ENCODE data around the gene TRAF2.

TRAF2 gene

DNA sequence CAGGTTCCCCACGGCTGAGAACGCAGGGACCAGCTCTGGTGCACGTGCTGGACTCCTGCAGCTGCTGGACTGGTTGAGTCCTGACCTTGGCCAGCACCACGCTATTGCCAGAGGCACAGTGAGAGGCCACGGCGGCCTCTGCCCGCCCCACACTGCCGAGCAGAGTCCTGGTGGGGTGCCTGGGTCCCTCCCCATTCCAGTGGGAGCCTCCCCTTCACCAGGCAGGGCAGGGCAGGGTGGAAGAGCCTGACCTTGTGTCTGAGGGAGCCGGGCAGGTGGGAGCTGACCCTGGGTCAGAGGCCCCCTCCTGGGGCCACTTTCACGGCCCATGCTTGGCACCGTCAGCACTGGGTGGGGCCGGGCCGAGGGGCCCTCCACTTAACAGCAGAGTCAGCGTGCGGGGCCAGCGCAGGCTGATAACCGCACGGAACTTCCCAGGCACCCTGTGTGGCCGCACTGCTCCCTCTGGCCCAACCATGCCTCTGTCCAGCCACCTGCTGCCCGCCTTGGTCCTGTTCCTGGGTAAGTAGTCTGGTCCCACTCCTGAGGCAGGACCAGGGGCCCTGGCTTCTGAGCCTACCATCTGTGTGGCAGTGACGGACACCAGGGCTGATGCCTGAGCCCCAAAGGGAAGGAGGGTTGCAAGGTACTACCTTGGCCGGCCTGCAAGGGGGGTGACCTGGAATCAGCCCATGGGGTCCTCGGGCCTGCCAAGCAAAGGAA, 34.2 kb upstream of the TRAF2 start, which contains the start of gene MAMDC4:
Gene MAMDC4 (plus strand): TSS at position 406 of the 723 bp plus-strand sequence. CDS start 71 bp downstream, at position 477.
- Histone ChIP-seq H3K79me2 (no peaks in the 10 kb centered on the region), H3K9ac (no peak within 1 kb of the TSS)

DNA sequence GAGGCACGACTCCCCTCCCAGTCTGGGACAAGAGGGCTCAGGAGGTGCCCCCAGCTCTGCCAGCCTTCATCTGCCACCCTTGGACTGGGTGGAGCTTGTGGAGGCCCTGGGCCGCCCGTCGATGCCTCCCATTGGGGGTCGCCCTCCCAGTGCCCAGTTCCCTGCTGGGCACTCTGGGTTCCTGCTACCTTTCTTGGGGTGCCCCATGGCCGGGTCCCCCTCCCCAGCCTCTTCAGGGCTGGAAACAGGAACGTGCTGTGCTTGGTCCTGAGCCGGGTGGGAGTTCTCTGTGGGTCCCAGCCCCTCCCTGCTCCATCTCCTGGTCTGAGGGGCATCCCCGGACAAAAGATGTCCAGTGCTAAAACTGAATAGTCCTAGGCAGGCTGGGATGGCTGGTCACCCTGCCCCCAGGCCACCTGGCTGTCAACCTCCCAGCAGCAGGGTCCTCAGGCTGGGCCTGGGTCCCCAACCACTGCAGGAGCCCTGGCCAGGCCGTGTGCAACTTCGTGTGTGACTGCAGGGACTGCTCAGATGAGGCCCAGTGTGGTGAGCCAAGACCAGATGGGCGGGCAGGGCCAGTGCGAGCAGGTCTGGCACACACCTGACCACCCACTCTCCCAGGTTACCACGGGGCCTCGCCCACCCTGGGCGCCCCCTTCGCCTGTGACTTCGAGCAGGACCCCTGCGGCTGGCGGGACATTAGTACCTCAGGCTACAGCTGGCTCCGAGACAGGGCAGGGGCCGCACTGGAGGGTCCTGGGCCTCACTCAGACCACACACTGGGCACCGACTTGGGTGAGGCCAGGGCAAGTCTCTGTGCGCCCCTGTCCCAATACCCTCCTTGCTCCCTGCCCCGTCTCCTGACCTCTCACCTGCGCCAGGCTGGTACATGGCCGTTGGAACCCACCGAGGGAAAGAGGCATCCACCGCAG, 33.4 kb upstream of the TRAF2 start:
- Histone ChIP-seq H3K27me3 (ENCODE audit: control insufficient read depth, insufficient read depth, low read length) (no peaks in the 10 kb centered on the region), H3K79me2 (no peaks in the 10 kb centered on the region), H2AFZ (no peak overlapping the region), H3K36me3 (ENCODE audit: control insufficient read depth, insufficient read depth, low read length) (no peaks in the 10 kb centered on the region), H3K9me3 (ENCODE audit: control insufficient read depth, low read length) (no peaks in the 10 kb centered on the region), H3K4me1 (peaks cover 4% of the 10 kb centered on the region), H3K4me3 (ENCODE audit: low read depth, low read length) (no peak overlapping the region), H3K27ac (no peak overlapping the region), H3K9ac (no peak overlapping the region), H3K4me2 (ENCODE audit: low read length) (no peak overlapping the region)
- TF ChIP-seq, protein P1, sequence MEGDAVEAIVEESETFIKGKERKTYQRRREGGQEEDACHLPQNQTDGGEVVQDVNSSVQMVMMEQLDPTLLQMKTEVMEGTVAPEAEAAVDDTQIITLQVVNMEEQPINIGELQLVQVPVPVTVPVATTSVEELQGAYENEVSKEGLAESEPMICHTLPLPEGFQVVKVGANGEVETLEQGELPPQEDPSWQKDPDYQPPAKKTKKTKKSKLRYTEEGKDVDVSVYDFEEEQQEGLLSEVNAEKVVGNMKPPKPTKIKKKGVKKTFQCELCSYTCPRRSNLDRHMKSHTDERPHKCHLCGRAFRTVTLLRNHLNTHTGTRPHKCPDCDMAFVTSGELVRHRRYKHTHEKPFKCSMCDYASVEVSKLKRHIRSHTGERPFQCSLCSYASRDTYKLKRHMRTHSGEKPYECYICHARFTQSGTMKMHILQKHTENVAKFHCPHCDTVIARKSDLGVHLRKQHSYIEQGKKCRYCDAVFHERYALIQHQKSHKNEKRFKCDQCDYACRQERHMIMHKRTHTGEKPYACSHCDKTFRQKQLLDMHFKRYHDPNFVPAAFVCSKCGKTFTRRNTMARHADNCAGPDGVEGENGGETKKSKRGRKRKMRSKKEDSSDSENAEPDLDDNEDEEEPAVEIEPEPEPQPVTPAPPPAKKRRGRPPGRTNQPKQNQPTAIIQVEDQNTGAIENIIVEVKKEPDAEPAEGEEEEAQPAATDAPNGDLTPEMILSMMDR (IDR thresholded peaks at IDR 0.05): no peak

More for the DNA sequence above, 34.2 kb upstream of the TRAF2 start, which contains the start of gene MAMDC4:
- TF ChIP-seq, protein P1 (IDR thresholded peaks at IDR 0.05): no peak
- no peaks in the 10 kb centered on the region for H3K9me3 ChIP-seq (ENCODE audit: control insufficient read depth, low read length)
- no peaks in the 10 kb centered on the region for H3K27me3 ChIP-seq (ENCODE audit: control insufficient read depth, insufficient read depth, low read length)
- no peak within 1 kb of the TSS for H2AFZ ChIP-seq
- peaks cover 5% of the 10 kb centered on the region for H3K4me1 ChIP-seq
- H3K4me2 ChIP-seq (ENCODE audit: low read length): no peak within 1 kb of the TSS
- no peak within 1 kb of the TSS for H3K27ac ChIP-seq
- H3K4me3 ChIP-seq (ENCODE audit: low read depth, low read length): no peak within 1 kb of the TSS
- H3K36me3 ChIP-seq (ENCODE audit: control insufficient read depth, insufficient read depth, low read length): no peaks in the 10 kb centered on the region

DNA sequence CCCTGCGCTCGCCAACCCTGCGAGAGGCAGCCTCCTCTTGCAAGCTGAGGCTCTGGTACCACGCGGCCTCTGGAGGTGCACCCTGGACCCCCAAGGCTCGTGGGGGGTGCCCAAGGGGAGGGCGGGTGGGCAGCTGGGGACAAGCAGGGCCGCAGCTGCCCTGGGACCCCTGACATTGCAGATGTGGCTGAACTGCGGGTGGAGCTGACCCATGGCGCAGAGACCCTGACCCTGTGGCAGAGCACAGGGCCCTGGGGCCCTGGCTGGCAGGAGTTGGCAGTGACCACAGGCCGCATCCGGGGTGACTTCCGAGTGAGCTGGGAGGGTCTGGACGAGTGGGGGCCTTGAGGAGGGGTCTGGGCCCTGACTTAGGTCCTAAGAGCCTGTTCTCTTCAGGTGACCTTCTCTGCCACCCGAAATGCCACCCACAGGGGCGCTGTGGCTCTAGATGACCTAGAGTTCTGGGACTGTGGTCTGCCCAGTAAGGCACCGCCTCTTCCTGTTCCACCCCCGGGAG, 32.7 kb upstream of the TRAF2 start:
- H3K4me3 ChIP-seq (ENCODE audit: low read depth, low read length): no peak overlapping the region
- no peaks in the 10 kb centered on the region for H3K9me3 ChIP-seq (ENCODE audit: control insufficient read depth, low read length)
- no peaks in the 10 kb centered on the region for H3K36me3 ChIP-seq (ENCODE audit: control insufficient read depth, insufficient read depth, low read length)
- no peak overlapping the region for H3K4me2 ChIP-seq (ENCODE audit: low read length)
- no peaks in the 10 kb centered on the region for H3K79me2 ChIP-seq
- no peak overlapping the region for H3K9ac ChIP-seq
- no peak overlapping the region for H2AFZ ChIP-seq
- no peak overlapping the region for H3K27ac ChIP-seq
- TF ChIP-seq, protein P1 (IDR thresholded peaks at IDR 0.05): no peak
- H3K27me3 ChIP-seq (ENCODE audit: control insufficient read depth, insufficient read depth, low read length): no peaks in the 10 kb centered on the region
- H3K4me1 ChIP-seq: peaks cover 3% of the 10 kb centered on the region

DNA sequence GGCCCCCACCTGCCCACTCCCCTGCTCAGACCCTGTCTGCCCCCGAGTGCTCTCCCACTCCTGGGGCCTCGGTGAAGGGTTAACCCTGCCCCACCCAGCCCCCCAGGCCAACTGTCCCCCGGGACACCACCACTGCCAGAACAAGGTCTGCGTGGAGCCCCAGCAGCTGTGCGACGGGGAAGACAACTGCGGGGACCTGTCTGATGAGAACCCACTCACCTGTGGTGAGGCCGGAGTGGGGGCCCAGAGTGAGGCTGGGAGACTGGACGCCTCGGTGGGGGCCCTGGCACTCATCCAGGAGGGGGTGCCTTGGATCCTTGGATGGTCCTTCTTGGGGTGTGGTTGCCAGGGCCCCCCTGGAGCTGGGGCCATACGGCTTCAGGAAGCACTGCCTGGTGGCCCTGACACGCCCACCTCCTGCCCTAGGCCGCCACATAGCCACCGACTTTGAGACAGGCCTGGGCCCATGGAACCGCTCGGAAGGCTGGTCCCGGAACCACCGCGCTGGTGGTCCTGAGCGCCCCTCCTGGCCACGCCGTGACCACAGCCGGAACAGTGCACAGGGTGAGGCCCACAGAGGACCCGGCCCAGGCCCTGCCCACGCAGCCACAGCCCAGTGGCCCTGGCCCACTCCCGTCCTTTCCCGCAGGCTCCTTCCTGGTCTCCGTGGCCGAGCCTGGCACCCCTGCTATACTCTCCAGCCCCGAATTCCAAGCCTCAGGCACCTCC, 32.0 kb upstream of the TRAF2 start:
- Histone ChIP-seq H3K79me2 (no peaks in the 10 kb centered on the region), H3K36me3 (ENCODE audit: control insufficient read depth, insufficient read depth, low read length) (no peaks in the 10 kb centered on the region), H3K27me3 (ENCODE audit: control insufficient read depth, insufficient read depth, low read length) (no peaks in the 10 kb centered on the region), H3K4me2 (ENCODE audit: low read length) (no peak overlapping the region), H2AFZ (no peak overlapping the region), H3K9ac (no peak overlapping the region), H3K27ac (no peak overlapping the region), H3K9me3 (ENCODE audit: control insufficient read depth, low read length) (no peaks in the 10 kb centered on the region), H3K4me1 (peaks cover 3% of the 10 kb centered on the region), H3K4me3 (ENCODE audit: low read depth, low read length) (no peak overlapping the region)
- TF ChIP-seq, protein P1 (IDR thresholded peaks at IDR 0.05): no peak

Measured in parathyroid adenoma (tissue), 2 donors.